HG03097 (cell line): ENCODE data around the gene SHISAL1.
"Not testable (repeated sequence)": the region's sequence is repeated elsewhere in the genome, so short reads cannot be mapped to it uniquely, and the experiment has no call there.

Experiments
- ATAC-seq: cut with Tn5 transposase; IDR thresholded peaks from one replicate; pipeline ENCODE4 v1.9.1; 2021; ENCODE audit not compliant: unreplicated experiment, low FRiP score

SHISAL1 gene

GRCh38 chr22:44244265-44244822, 68.4 kb downstream of the SHISAL1 start:
- no peak for ATAC-seq

- no peak for ATAC-seq
These were observed 69.0 kb downstream of the SHISAL1 start for GRCh38 chr22:44243761-44244160.

DNA sequence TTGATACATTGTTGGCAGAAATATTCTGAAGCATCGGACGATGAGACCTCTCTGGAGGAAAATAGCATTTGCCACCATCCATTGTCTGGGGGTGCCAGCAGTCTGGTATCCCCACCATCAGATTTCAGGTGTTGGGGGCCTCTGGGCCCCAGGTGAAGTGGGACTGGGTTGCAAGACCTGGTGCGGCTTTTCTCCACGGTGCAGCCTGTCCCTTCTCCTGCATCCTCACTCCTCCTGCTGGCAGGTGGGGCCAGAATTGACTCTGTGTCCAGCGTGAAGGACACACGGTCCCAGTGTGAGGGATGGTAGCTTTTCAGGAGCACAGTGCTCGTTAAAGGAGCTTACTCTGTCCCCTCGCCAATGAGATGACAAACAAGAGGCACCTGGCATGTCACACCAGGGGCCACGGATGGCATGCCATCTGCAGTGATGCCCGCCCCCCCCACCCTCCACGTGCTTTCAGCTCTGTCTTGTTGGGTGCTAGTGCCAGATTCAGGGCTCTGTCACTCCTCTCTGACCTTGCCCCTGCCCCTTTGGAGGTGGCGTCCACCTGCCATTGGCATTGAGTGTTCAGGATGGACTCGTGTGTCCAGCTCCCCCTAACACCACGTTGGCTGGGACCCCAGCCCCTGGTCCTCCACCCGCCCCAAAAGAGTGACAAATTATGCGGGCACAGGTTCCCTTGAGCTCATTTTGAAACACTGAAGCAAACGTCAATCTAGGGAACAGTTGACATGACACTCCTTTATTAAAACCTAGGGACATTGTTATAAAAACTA, 69.6 kb downstream of the SHISAL1 start:
- no peak for ATAC-seq

- ATAC-seq: not testable (repeated sequence)
These were observed 71.6 kb downstream of the SHISAL1 start for GRCh38 chr22:44241121-44241520.

DNA sequence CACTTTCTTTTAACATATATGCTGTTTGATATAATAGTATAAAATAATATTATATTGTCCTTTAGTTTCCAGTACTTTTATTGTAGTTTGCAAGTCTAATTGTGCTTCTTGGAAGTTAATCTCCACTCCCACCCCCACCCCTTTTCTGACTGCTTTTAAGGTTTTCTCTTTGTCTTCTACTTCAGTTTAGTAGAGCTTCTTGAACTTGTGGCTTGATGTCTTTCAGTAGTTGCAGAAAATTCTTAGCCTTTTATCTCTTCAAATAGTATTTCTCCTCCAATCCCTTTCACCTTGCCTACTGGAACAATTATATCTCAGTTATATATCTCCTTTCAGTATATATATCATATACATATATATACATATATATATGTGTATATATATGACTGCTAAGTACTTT, 75.5 kb downstream of the SHISAL1 start:
- ATAC-seq: no peak

GRCh38 chr22:44234372-44234771, 78.4 kb downstream of the SHISAL1 start:
- not testable (repeated sequence) for ATAC-seq

DNA sequence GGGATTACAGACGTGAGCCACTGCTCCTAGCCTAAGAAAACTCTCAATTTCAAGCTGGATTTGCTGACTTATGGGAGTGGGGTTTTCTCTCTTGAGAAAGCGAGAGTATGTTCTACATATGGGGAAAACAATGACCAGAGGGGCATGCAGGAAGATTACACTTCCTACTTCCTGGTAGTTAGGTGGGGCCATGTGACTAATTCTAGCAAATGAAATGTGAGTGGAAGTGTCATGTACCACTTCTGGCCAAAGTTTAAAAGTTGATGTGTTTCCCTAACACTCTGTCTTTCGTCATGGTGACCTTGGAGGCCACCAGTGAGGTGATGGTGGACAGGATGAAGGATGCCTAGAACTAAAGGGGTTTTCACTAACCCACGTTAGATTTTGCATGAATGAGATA, 81.5 kb downstream of the SHISAL1 start:
- no peak for ATAC-seq

DNA sequence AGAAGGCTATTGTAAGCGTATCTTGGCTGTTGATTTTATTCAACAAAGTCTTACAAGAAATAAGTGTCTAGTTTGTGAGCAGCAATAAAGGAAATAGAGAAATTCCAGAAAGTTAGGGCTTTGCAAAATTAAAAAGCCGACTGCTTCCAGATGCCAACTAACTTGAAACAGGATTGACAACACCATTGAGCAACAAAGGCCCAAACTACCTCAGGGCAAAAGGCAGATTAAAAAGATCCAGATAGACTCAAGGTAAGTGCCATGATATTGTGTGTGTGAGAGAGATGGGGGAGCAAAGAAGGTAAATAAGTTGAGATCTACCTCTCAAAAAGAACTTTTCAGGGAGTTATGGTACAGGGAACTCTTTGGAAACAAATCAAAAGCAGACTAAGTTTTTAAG, 82.9 kb downstream of the SHISAL1 start:
- ATAC-seq: no peak

DNA sequence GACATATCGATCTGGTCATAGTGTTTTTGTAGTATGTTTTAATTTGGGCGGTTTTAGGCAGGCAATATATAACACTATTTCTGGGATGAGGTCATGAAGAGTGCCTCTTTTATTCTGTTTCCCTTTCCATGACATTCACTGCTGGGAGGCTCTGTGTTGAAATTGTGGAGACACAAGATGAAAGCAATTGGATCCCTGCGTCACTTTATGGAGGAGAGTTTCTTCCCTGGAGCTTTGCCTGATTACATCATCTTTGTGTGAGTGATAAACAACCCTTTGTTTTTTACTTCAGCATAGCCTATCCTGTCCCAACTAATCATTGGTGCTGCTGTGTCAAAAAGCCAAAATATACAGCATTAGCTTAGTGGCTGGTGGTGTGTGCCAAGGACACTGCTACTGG, 83.4 kb downstream of the SHISAL1 start:
- ATAC-seq: no peak

- no peak for ATAC-seq
These were observed 86.9 kb downstream of the SHISAL1 start for GRCh38 chr22:44225812-44226211.

GRCh38 chr22:44225091-44225689, 87.6 kb downstream of the SHISAL1 start:
- ATAC-seq: no peak

- ATAC-seq: no peak
These were observed 88.6 kb downstream of the SHISAL1 start for GRCh38 chr22:44224166-44224565.

GRCh38 chr22:44221710-44222475, 90.9 kb downstream of the SHISAL1 start:
- no peak for ATAC-seq

- no peak for ATAC-seq
These were observed 91.7 kb downstream of the SHISAL1 start for GRCh38 chr22:44220727-44221680.

DNA sequence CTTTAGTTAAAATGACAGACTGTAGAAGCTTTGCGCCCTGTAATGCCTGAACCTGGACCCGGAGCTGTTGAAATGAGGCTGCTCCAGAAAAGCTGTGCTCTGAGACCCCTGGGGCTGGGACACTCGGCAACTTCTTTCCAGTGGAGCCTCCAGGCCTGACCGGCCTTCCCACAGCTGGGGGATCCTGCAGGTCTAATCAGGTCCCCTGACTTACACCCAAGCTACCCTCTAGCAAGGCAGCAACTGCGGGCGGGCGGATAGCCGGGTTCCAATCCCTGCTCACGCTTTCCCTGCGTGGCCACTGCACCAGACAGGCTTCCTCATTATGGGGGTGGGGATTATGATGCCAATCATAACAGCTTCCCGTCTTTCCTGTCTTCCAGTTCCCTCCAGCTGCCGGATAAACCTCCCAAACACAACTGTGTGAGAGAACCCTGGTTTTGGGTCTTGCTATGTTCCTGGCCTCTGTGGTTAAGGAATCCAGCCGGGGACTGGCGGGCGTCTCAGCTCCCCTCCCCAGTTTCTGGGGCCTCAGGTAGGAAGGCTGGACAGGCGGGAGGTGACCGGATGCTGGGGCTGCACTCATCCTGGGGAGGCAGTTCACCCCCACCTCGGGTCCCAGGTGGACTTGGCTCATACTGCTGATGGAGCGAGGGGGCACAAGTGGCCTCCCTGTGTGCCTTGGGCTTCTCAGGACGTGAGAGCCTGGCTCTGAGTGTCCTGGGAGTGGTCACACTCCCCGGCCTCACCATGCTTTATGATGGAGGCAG, 93.5 kb downstream of the SHISAL1 start:
- no peak for ATAC-seq

- no peak for ATAC-seq
These were observed 94.7 kb downstream of the SHISAL1 start for GRCh38 chr22:44218071-44218470.

DNA sequence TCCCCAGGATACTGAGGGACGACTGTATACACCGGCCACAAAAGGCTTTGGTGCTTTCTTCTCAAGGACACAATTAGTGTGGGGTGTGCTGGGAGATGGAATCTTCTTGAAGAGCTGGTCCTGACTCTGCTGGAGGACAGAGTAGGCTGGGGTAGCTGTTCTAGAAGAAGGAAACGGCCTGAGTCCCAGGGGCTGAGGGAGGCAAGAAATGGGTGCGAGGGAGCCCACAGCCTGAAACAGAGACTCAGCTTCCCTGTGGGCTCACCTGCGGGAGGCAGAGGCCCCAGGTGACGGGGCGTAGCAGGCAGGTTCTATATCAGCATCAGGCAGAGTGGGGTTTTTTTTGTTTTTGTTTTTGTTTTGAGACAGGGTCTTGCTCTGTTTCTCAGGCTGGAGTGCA, 95.4 kb downstream of the SHISAL1 start:
- no peak for ATAC-seq

DNA sequence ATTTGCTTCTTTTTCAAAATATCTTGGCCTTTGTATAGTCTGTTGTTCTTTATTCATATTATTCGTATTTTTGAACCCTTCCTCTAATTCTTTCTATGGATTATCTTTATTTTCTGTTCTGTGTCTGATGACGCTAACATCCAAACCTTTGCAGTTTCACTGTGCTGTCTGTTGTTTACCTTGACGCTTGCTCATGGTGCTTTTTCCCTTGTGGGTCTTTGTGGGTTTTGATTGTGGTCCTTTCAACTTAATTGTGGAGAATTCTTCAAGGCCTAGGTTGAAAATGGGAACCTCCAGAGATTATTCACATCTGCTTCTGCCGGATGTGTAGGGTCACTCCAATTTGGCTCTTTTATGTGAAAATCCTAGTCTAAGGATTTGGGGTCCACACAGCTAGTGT, 97.5 kb downstream of the SHISAL1 start:
- ATAC-seq: no peak

DNA sequence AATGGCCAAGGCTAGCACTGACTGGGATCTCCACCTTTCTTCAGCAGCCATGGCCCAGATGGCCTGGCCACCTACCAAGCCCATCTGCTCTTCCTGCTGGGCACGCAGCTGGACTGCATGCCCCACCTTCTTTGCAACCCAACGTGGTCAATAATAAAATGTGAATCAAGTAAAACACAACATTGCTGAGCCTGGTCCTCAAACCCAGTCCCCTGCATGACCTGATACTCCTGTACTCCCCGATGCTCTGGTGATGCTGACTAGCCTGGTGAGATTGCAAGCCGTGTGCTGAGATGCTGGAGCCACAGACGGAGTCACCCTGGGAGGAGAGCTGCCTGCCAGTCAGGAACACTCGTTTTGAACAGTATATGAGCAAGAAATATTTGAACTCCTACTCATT, 98.0 kb downstream of the SHISAL1 start:
- no peak for ATAC-seq
